ENCODE data around the gene IP6K2.

GRCh38 chr3:48698891-48699290, 18.1 kb downstream of the IP6K2 start:
- TF ChIP-seq, protein P1, sequence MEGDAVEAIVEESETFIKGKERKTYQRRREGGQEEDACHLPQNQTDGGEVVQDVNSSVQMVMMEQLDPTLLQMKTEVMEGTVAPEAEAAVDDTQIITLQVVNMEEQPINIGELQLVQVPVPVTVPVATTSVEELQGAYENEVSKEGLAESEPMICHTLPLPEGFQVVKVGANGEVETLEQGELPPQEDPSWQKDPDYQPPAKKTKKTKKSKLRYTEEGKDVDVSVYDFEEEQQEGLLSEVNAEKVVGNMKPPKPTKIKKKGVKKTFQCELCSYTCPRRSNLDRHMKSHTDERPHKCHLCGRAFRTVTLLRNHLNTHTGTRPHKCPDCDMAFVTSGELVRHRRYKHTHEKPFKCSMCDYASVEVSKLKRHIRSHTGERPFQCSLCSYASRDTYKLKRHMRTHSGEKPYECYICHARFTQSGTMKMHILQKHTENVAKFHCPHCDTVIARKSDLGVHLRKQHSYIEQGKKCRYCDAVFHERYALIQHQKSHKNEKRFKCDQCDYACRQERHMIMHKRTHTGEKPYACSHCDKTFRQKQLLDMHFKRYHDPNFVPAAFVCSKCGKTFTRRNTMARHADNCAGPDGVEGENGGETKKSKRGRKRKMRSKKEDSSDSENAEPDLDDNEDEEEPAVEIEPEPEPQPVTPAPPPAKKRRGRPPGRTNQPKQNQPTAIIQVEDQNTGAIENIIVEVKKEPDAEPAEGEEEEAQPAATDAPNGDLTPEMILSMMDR (IDR thresholded peaks at IDR 0.05) = no peak
- TF ChIP-seq EP300 (IDR thresholded peaks at IDR 0.05) (no peak), POLR2AphosphoS5 (IDR thresholded peaks at IDR 0.05) (no peak)

All from sigmoid colon (tissue), 4 donors.